VCaP (cell line): ENCODE data around the gene SUSD1.
A peak's percentile ranks its signal among the peaks of the same experiment; 100 is the strongest.

Experiments used
- H3K27ac ChIP-seq: fragments of 450-650 bp; 2 replicates; pipeline ENCODE4 v1.5.1; 2017
- CTCF ChIP-seq: fragments of 450-650 bp; conservative IDR thresholded peaks from 2 replicates; pipeline ENCODE4 v1.5.1; 2017; ENCODE audit warnings: mild to moderate bottlenecking, moderate library complexity

The SUSD1 gene

GRCh38 chr9:112174965-112175795 lies at the start of gene SUSD1:
Gene SUSD1 (minus strand): TSS chr9:112175297. CDS start chr9:112175235, 62 bp downstream.
- no peak; the same call in 1 of the 2 replicates for TF ChIP-seq CTCF
- H3K27ac ChIP-seq = peak within 1 kb of the TSS; percentile 93

GRCh38 chr9:112224401-112225289 lies 49.5 kb upstream of the SUSD1 start:
- TF ChIP-seq CTCF = no peak
- no peak overlapping the region for H3K27ac ChIP-seq

- no peak for TF ChIP-seq CTCF
- H3K27ac ChIP-seq = no peak overlapping the region
These were observed 43.8 kb upstream of the SUSD1 start for GRCh38 chr9:112218908-112219307.

- no peak overlapping the region for H3K27ac ChIP-seq
- TF ChIP-seq CTCF = no peak
These were observed 37.8 kb upstream of the SUSD1 start for GRCh38 chr9:112212926-112213325.

GRCh38 chr9:112207451-112207850 lies 32.4 kb upstream of the SUSD1 start:
- TF ChIP-seq CTCF = no peak

GRCh38 chr9:112203536-112203935 lies 28.4 kb upstream of the SUSD1 start:
- TF ChIP-seq CTCF = no peak
- no peak overlapping the region for H3K27ac ChIP-seq

More at GRCh38 chr9:112207451-112207850, 32.4 kb upstream of the SUSD1 start:
- no peak overlapping the region for H3K27ac ChIP-seq

GRCh38 chr9:112200711-112201110 lies 25.6 kb upstream of the SUSD1 start:
- H3K27ac ChIP-seq = no peak overlapping the region
- no peak for TF ChIP-seq CTCF
